Measurements from ENCODE around the gene CD247.

DNA sequence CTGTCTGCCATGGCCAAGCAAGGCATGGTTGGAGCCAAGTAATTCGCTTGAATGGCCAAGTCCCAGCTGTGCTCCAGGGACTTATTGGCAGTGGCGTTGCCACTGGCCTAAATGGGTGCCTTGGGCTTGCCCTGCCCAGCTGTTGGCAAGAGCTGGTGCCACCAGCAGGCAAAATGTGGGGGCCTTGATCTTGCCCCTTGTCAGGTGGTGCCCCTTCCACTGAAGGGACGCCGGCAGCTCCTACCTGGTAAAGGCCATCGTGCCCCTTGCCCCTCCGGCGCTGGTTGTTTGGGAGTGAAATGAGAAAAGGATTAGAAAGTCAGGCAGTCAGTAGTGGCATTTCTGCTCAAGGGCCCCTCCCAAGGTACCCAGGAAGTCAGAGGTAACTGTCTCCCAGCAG lies 85.5 kb downstream of the CD247 start:
- TF ChIP-seq, protein P1, sequence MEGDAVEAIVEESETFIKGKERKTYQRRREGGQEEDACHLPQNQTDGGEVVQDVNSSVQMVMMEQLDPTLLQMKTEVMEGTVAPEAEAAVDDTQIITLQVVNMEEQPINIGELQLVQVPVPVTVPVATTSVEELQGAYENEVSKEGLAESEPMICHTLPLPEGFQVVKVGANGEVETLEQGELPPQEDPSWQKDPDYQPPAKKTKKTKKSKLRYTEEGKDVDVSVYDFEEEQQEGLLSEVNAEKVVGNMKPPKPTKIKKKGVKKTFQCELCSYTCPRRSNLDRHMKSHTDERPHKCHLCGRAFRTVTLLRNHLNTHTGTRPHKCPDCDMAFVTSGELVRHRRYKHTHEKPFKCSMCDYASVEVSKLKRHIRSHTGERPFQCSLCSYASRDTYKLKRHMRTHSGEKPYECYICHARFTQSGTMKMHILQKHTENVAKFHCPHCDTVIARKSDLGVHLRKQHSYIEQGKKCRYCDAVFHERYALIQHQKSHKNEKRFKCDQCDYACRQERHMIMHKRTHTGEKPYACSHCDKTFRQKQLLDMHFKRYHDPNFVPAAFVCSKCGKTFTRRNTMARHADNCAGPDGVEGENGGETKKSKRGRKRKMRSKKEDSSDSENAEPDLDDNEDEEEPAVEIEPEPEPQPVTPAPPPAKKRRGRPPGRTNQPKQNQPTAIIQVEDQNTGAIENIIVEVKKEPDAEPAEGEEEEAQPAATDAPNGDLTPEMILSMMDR (IDR thresholded peaks at IDR 0.05), result no peak
- TF ChIP-seq, protein P2, sequence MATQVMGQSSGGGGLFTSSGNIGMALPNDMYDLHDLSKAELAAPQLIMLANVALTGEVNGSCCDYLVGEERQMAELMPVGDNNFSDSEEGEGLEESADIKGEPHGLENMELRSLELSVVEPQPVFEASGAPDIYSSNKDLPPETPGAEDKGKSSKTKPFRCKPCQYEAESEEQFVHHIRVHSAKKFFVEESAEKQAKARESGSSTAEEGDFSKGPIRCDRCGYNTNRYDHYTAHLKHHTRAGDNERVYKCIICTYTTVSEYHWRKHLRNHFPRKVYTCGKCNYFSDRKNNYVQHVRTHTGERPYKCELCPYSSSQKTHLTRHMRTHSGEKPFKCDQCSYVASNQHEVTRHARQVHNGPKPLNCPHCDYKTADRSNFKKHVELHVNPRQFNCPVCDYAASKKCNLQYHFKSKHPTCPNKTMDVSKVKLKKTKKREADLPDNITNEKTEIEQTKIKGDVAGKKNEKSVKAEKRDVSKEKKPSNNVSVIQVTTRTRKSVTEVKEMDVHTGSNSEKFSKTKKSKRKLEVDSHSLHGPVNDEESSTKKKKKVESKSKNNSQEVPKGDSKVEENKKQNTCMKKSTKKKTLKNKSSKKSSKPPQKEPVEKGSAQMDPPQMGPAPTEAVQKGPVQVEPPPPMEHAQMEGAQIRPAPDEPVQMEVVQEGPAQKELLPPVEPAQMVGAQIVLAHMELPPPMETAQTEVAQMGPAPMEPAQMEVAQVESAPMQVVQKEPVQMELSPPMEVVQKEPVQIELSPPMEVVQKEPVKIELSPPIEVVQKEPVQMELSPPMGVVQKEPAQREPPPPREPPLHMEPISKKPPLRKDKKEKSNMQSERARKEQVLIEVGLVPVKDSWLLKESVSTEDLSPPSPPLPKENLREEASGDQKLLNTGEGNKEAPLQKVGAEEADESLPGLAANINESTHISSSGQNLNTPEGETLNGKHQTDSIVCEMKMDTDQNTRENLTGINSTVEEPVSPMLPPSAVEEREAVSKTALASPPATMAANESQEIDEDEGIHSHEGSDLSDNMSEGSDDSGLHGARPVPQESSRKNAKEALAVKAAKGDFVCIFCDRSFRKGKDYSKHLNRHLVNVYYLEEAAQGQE (IDR thresholded peaks at IDR 0.05; ENCODE audit: insufficient read depth in 1 of 2, low read depth in 2 of 2, low read length in 1 of 2), result no peak
- TF ChIP-seq TCF7L2 (IDR thresholded peaks at IDR 0.05; ENCODE audit: low read depth, low read length) (no peak), POLR2AphosphoS5 (IDR thresholded peaks at IDR 0.05; ENCODE audit: low read depth, low read length) (no peak), SIN3A (IDR thresholded peaks at IDR 0.05; ENCODE audit: borderline replicate concordance, insufficient read depth, low read depth, low read length) (no peak)

All from Panc1 (cell line).